ENCODE results near the gene HOXB3.

HOXB3 gene

DNA sequence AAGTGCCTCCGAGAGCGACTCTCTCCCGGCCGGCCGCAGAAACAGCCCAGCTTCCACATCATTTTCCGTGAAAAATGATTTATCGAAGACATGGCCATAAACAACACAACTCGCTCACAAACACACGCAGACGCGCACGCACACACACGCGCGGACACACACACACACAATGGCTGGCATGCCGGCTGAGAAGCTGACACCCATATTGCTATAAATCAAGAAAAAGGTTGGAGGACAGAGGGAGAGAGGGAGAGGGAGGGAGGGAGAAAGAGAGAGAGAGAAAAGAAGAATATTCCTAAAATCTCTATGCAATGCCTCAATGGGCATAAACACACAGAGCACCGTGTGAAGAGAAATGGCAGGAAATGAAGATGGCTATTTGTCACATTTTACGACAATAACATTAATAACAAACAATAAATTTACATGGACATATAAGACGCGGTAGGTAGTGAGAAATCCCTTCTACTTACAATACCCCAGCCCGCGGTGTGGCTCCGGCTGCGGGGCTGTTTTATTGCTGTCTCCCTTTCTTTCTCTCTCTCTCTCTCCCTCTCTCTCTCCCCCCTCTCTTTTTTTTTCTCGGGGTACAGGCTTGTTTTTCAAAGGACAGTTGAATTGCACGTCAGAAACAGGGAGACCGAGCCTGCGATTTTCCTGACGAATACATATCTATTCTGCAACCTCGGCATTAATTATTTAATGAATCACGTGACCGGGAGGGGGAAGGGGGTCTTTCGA lies 21.4 kb downstream of the HOXB3 start:
- in situ Hi-C loops (cut with HindIII; ENCODE audit: low sequenced_read_pairs): no loop called here
- no peak for DNase-seq (ENCODE audit: low read depth)
- H3K4me3 ChIP-seq (ENCODE audit: low read depth, low read length): peak overlapping the region; percentile 82
- TF ChIP-seq, protein P1, sequence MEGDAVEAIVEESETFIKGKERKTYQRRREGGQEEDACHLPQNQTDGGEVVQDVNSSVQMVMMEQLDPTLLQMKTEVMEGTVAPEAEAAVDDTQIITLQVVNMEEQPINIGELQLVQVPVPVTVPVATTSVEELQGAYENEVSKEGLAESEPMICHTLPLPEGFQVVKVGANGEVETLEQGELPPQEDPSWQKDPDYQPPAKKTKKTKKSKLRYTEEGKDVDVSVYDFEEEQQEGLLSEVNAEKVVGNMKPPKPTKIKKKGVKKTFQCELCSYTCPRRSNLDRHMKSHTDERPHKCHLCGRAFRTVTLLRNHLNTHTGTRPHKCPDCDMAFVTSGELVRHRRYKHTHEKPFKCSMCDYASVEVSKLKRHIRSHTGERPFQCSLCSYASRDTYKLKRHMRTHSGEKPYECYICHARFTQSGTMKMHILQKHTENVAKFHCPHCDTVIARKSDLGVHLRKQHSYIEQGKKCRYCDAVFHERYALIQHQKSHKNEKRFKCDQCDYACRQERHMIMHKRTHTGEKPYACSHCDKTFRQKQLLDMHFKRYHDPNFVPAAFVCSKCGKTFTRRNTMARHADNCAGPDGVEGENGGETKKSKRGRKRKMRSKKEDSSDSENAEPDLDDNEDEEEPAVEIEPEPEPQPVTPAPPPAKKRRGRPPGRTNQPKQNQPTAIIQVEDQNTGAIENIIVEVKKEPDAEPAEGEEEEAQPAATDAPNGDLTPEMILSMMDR (IDR thresholded peaks at IDR 0.05; ENCODE audit: low read depth, low read length, missing control alignments): no peak

DNA sequence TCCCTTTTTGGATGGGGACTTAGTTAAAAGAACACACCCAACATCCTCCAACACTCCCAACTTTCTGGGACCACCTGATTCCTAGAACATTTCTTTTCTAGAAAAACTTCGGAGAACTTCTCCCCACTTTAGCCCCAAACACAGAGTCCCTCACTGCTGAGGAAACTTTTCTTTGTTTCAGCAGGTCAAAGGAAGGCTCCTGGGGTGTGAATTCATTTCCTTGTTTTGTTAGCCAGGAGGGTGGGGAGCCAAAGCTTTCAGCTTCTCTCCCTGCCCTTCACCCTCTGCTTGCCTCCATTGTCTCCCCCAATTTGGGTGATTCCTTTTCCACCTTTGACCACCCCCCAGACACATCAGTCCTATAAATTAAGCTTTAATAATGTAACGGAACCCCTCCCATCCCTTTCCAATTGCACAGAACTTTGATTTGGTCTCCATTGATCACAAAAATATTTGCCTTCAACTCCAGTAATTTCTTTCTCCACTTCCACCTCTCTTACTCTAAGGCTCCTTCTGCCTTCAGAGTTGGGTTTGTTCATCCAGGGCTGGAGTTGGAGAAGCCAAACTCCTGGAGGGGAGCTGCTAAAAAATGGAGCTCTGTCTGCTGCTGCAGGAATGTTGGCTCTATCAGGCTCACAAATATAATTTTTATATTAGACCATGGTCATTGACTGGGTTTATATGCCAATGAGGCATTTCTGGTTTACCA lies 22.2 kb downstream of the HOXB3 start:
- in situ Hi-C loops (cut with HindIII; ENCODE audit: low sequenced_read_pairs): no loop called here
- H3K4me3 ChIP-seq (ENCODE audit: low read depth, low read length): peak overlapping the region; percentile 82
- TF ChIP-seq, protein P1 (IDR thresholded peaks at IDR 0.05; ENCODE audit: low read depth, low read length, missing control alignments): no peak
- no peak for DNase-seq (ENCODE audit: low read depth)

DNA sequence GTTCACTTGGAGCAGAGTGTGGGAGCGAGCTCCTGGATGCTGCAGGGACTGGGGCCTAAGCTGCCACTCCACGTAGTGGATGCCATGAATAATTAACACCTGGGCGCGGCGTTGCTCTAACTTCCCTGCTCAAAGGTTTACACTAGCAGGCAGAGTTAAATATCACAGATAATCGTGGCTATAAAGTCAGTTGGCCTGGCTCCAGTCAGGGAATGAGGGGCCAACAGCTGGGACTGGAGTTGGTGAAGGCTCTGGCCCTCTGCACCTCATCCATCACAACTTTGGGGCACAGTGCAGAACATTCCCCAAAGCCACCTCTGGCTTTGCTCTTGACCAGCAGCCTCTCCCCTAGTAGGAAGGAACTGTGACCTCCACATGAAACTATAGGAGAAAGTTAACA lies 22.8 kb downstream of the HOXB3 start:
- DNase-seq (ENCODE audit: low read depth): no peak
- H3K4me3 ChIP-seq (ENCODE audit: low read depth, low read length): peak overlapping the region; percentile 82
- in situ Hi-C loops (cut with HindIII; ENCODE audit: low sequenced_read_pairs): no loop called here
- TF ChIP-seq, protein P1 (IDR thresholded peaks at IDR 0.05; ENCODE audit: low read depth, low read length, missing control alignments): no peak

GRCh38 chr17:48566717-48567116 lies 23.3 kb downstream of the HOXB3 start:
- DNase-seq (ENCODE audit: low read depth): no peak
- H3K4me3 ChIP-seq (ENCODE audit: low read depth, low read length): peak overlapping the region; percentile 82

GRCh38 chr17:48565925-48566710 lies 23.9 kb downstream of the HOXB3 start:
- TF ChIP-seq, protein P1 (IDR thresholded peaks at IDR 0.05; ENCODE audit: low read depth, low read length, missing control alignments): no peak
- DNase-seq (ENCODE audit: low read depth): no peak
- in situ Hi-C loops (cut with HindIII; ENCODE audit: low sequenced_read_pairs): no loop called here

More at GRCh38 chr17:48566717-48567116, 23.3 kb downstream of the HOXB3 start:
- TF ChIP-seq, protein P1 (IDR thresholded peaks at IDR 0.05; ENCODE audit: low read depth, low read length, missing control alignments): no peak
- in situ Hi-C loops (cut with HindIII; ENCODE audit: low sequenced_read_pairs): no loop called here

GRCh38 chr17:48565022-48565554 lies 25.0 kb downstream of the HOXB3 start:
- DNase-seq (ENCODE audit: low read depth): no peak
- in situ Hi-C loops (cut with HindIII; ENCODE audit: low sequenced_read_pairs): no loop called here
- TF ChIP-seq, protein P1 (IDR thresholded peaks at IDR 0.05; ENCODE audit: low read depth, low read length, missing control alignments): no peak
- peak overlapping the region; percentile 82 for H3K4me3 ChIP-seq (ENCODE audit: low read depth, low read length)

More at GRCh38 chr17:48565925-48566710, 23.9 kb downstream of the HOXB3 start:
- peak overlapping the region; percentile 82 for H3K4me3 ChIP-seq (ENCODE audit: low read depth, low read length)

Data from astrocyte of the cerebellum (primary cell).